Measurements from ENCODE around the gene FHIT. TPM values are rescaled to one million over a fixed set of nuclear protein-coding genes. Genes with fewer than 3 reads are reported as not detected.

The FHIT gene
- total and polyA plus RNA-seq, 10 of the 15 experiments (the other 5 are each of a cell fraction or from before 2014, with no cell fraction given): 4.2 to 14.9 (median 9.4) TPM

DNA sequence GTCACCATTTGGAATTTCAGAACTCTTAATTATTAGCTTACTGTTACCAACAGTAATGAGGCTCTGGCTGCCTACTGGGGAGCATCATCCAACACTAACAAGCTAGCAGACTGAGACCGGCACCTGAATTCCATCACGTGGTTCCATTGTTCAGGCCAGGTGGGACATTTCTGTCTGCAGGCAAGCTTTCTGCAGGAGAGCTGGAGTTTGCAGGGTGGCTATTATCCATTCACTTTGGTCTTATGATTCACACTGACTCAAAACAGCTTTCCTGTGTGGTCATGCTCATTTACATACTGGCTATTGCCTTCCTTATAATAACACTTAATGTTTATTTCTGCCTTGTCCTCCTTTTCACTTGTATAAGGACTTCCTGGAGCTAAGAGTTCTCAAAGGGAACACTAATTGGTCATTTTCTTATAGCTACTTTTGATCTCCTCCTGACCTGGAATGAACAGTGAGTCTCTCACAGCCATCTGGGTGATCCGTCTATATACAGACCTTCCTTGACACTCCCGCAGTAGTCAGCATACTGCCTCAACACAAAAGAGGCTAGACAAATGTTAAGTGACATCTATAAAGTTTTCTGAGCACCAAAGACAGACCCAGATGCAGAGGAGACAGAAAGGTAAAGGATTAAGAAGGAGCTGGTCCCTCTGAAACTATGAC lies 695.4 kb downstream of the FHIT start (continued):
- TF ChIP-seq, protein P1, sequence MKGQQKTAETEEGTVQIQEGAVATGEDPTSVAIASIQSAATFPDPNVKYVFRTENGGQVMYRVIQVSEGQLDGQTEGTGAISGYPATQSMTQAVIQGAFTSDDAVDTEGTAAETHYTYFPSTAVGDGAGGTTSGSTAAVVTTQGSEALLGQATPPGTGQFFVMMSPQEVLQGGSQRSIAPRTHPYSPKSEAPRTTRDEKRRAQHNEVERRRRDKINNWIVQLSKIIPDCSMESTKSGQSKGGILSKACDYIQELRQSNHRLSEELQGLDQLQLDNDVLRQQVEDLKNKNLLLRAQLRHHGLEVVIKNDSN (IDR thresholded peaks at IDR 0.05; ENCODE audit: borderline replicate concordance, extremely low read length, insufficient read depth, low read depth, low read length): peak; percentile 39
- TF ChIP-seq YY1 (IDR thresholded peaks at IDR 0.05; ENCODE audit: low read depth, low read length) (no peak), ZBED1 (IDR thresholded peaks at IDR 0.05; ENCODE audit: borderline replicate concordance) (no peak), SIN3A (IDR thresholded peaks at IDR 0.05; ENCODE audit: low read depth, low read length) (no peak), CHD2 (IDR thresholded peaks at IDR 0.05; ENCODE audit: borderline replicate concordance, low read depth, low read length) (no peak), SRF (IDR thresholded peaks at IDR 0.05; ENCODE audit: low read depth in 2 of 2, low read length in 2 of 2) (no peak), SMAD5 (IDR thresholded peaks at IDR 0.05; ENCODE audit: low read depth) (no peak), HDGF (IDR thresholded peaks at IDR 0.05) (no peak), SPI1 (IDR thresholded peaks at IDR 0.05; ENCODE audit: borderline replicate concordance, insufficient read depth, low read depth, low read length) (no peak), KLF5 (IDR thresholded peaks at IDR 0.05; ENCODE audit: partially characterized antibody) (no peak), BCL11A (IDR thresholded peaks at IDR 0.05; ENCODE audit: low read depth, low read length) (peak; percentile 82), POU2F2 (IDR thresholded peaks at IDR 0.05; ENCODE audit: borderline replicate concordance, low read depth, low read length) (peak; percentile 97), EP300 (IDR thresholded peaks at IDR 0.05; ENCODE audit: borderline replicate concordance in 1 of 2, control insufficient read depth in 1 of 2, low read depth in 2 of 2, low read length in 2 of 2) (peak; percentile 69 to 82; a peak in 3 of 4 replicates), JUND (IDR thresholded peaks at IDR 0.05; ENCODE audit: low read depth, low read length) (peak; percentile 80), FOXM1 (IDR thresholded peaks at IDR 0.05; ENCODE audit: low read depth, low read length) (no peak; the same call in 1 of the 2 replicates), RCOR1 (conservative IDR thresholded peaks at IDR 0.05; ENCODE audit: low read depth, low read length) (no peak), RAD51 (IDR thresholded peaks at IDR 0.05) (peak; percentile 78), STAT3 (IDR thresholded peaks at IDR 0.05; ENCODE audit: low read depth, low read length) (no peak), POLR2AphosphoS5 (IDR thresholded peaks at IDR 0.05; ENCODE audit: low read length) (no peak), MEF2A (IDR thresholded peaks at IDR 0.05; ENCODE audit: insufficient read depth, low read depth, low read length) (0 out of 2 replicates have a peak, but pooled peaks have one; percentile 44), MEF2B (IDR thresholded peaks at IDR 0.05; ENCODE audit: partially characterized antibody, poor library complexity, severe bottlenecking) (peak; percentile 54), ETV6 (conservative IDR thresholded peaks at IDR 0.05 in 1 of 2, IDR thresholded peaks at IDR 0.05 in 1 of 2; ENCODE audit: borderline replicate concordance in 1 of 2, low read depth in 1 of 2) (peak in 1 of 2 experiments; percentile 22; a peak in 1 of 4 replicates), MTA3 (IDR thresholded peaks at IDR 0.05; ENCODE audit: borderline replicate concordance, low read length) (no peak)
- TF ChIP-seq, protein P2, sequence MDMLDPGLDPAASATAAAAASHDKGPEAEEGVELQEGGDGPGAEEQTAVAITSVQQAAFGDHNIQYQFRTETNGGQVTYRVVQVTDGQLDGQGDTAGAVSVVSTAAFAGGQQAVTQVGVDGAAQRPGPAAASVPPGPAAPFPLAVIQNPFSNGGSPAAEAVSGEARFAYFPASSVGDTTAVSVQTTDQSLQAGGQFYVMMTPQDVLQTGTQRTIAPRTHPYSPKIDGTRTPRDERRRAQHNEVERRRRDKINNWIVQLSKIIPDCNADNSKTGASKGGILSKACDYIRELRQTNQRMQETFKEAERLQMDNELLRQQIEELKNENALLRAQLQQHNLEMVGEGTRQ (IDR thresholded peaks at IDR 0.05; ENCODE audit: borderline replicate concordance, low read depth, low read length): peak; percentile 46; the same call in 1 of the 2 replicates
- TF ChIP-seq, protein P3, sequence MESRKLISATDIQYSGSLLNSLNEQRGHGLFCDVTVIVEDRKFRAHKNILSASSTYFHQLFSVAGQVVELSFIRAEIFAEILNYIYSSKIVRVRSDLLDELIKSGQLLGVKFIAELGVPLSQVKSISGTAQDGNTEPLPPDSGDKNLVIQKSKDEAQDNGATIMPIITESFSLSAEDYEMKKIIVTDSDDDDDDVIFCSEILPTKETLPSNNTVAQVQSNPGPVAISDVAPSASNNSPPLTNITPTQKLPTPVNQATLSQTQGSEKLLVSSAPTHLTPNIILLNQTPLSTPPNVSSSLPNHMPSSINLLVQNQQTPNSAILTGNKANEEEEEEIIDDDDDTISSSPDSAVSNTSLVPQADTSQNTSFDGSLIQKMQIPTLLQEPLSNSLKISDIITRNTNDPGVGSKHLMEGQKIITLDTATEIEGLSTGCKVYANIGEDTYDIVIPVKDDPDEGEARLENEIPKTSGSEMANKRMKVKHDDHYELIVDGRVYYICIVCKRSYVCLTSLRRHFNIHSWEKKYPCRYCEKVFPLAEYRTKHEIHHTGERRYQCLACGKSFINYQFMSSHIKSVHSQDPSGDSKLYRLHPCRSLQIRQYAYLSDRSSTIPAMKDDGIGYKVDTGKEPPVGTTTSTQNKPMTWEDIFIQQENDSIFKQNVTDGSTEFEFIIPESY (IDR thresholded peaks at IDR 0.05): no peak
- TF ChIP-seq, protein P4, sequence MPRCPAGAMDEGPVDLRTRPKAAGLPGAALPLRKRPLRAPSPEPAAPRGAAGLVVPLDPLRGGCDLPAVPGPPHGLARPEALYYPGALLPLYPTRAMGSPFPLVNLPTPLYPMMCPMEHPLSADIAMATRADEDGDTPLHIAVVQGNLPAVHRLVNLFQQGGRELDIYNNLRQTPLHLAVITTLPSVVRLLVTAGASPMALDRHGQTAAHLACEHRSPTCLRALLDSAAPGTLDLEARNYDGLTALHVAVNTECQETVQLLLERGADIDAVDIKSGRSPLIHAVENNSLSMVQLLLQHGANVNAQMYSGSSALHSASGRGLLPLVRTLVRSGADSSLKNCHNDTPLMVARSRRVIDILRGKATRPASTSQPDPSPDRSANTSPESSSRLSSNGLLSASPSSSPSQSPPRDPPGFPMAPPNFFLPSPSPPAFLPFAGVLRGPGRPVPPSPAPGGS (IDR thresholded peaks at IDR 0.05; ENCODE audit: borderline replicate concordance, insufficient read depth, low read depth, low read length, poor library complexity, severe bottlenecking): no peak
